ENCODE measurements around the gene IP6K1.

DNA sequence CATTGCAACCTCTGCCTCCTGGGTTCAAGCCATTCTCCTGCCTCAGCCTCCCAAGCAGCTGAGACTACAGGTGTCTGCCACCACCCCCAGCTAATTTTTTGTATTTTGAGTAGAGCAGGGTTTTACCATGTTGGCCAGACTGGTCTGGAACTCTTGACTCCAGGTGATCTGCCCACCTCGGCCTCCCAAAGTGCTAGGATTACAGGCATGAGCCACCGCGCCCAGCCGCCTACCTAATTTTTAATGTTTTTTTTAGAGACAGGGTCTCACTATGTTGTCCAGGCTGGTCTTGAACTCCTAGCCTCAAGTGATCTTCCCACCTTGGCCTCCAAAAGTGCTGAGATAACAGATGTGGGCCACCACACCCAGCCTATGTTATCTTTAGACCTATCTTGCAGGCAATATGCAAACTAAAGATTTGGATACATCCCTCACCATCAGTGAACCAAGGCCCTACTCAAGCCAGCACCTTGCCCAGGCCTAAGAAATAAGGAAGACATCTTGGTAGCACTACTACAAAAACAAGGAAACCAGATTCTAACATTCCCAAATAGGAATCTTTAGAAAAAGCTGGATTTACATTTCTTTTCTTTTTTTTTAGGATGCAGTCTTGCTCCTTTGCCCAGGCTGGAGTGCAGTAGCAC lies 56.3 kb downstream of the IP6K1 start:
- TF ChIP-seq, protein P1, sequence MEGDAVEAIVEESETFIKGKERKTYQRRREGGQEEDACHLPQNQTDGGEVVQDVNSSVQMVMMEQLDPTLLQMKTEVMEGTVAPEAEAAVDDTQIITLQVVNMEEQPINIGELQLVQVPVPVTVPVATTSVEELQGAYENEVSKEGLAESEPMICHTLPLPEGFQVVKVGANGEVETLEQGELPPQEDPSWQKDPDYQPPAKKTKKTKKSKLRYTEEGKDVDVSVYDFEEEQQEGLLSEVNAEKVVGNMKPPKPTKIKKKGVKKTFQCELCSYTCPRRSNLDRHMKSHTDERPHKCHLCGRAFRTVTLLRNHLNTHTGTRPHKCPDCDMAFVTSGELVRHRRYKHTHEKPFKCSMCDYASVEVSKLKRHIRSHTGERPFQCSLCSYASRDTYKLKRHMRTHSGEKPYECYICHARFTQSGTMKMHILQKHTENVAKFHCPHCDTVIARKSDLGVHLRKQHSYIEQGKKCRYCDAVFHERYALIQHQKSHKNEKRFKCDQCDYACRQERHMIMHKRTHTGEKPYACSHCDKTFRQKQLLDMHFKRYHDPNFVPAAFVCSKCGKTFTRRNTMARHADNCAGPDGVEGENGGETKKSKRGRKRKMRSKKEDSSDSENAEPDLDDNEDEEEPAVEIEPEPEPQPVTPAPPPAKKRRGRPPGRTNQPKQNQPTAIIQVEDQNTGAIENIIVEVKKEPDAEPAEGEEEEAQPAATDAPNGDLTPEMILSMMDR (IDR thresholded peaks at IDR 0.05), result no peak
- TF ChIP-seq POLR2A (IDR thresholded peaks at IDR 0.05), result no peak
